Endothelial cell of umbilical vein (primary cell): ENCODE data around the gene HIRA. TPM values are rescaled to one million over a fixed set of nuclear protein-coding genes. Genes with fewer than 3 reads are reported as not detected.

Experiments used
- BruUV-seq: library from RNA; stranded (reverse); fragments of 400-500 nt; replicated peaks from 2 replicates; lab custom pipeline; 2021; lab: Mats Ljungman, UMichigan
- CTCF ChIA-PET: fragments of 300-600, 350-600 bp; sonication (Branson Sonifier 250); formaldehyde crosslinking; loops from one replicate; lab custom pipeline; 2021; ENCODE audit warnings: antibody characterized with exemption, inconsistent platforms; lab: Charles Lee
- POLR2A ChIA-PET: fragments of 300-600, 350-600 bp; sonication (Branson Sonifier 250); formaldehyde crosslinking; loops from one replicate; lab custom pipeline; 2021; ENCODE audit warnings: antibody characterized with exemption, inconsistent platforms; lab: Charles Lee
- DNase-seq: peaks from one replicate; pipeline ENCODE4 v3.0.0-alpha.2; 2011; ENCODE audit warnings: low read depth, low spot score
- FAIRE-seq: peaks from 2 replicates; lab custom pipeline; 2011; peaks lifted over from hg19 to GRCh38; lab: Jason Lieb, UNC
- H2AFZ ChIP-seq: 2 replicates; pipeline ENCODE4 v1.6.0; 2012; ENCODE audit warnings: low read depth, low read length, control low read depth, inconsistent platforms
- H3K27ac ChIP-seq: 2 replicates; pipeline ENCODE4 v1.5.1; 2011; ENCODE audit warnings: low read depth, mild to moderate bottlenecking, control low read depth, low read length, moderate library complexity; ENCODE audit not compliant: insufficient read depth
- H3K27me3 ChIP-seq, 2 experiments: 2 replicates each; pipeline versions ENCODE4 v1.6.0 to v1.6.1; 2011; ENCODE audit warnings: low read length in 2 of 2, mixed read lengths in 1 of 2; ENCODE audit not compliant: control insufficient read depth in 2 of 2, insufficient read depth in 2 of 2
- H3K36me3 ChIP-seq, 2 experiments: 2 replicates in 1 of 2; 3 replicates in 1 of 2; pipeline ENCODE4 v1.5.1; 2011; ENCODE audit warnings: low read length in 2 of 2, mild to moderate bottlenecking in 1 of 2, moderate library complexity in 1 of 2; ENCODE audit not compliant: control insufficient read depth in 2 of 2, insufficient read depth in 2 of 2; ENCODE audit errors: extremely low read depth in 1 of 2
- H3K4me1 ChIP-seq: 3 replicates; pipeline ENCODE4 v1.5.1; 2011; ENCODE audit warnings: mild to moderate bottlenecking, low read length; ENCODE audit not compliant: control insufficient read depth, insufficient read depth; ENCODE audit errors: extremely low read depth
- H3K4me2 ChIP-seq: 2 replicates; pipeline ENCODE4 v1.6.1; 2011; ENCODE audit warnings: low read length, control low read depth, mixed read lengths; ENCODE audit not compliant: insufficient read depth
- H3K4me3 ChIP-seq, 3 experiments: fragments of 200-600 bp in 1 of 3; sonication (generic), shearing (Covaris generic) in 1 of 3; replicated peaks in 1 of 3; 2 replicates each; pipeline ENCODE4 v1.5.1; 2011 to 2016; ENCODE audit warnings: control low read depth in 3 of 3, low read length in 3 of 3, mild to moderate bottlenecking in 2 of 3, inconsistent platforms in 1 of 3, low read depth in 1 of 3, moderate library complexity in 1 of 3; ENCODE audit not compliant: insufficient read depth in 1 of 3
- H3K79me2 ChIP-seq: 2 replicates; pipeline ENCODE4 v1.6.0; 2012; ENCODE audit warnings: low read length, inconsistent platforms; ENCODE audit not compliant: control insufficient read depth, insufficient read depth
- H3K9ac ChIP-seq: replicated peaks from 2 replicates; pipeline ENCODE3; 2011; ENCODE audit warnings: low read length, control low read depth; ENCODE audit not compliant: insufficient read depth; ENCODE audit errors: extremely low read depth
- H3K9me1 ChIP-seq: replicated peaks from 3 replicates; pipeline ENCODE4 v1.6.0; 2011; ENCODE audit warnings: mild to moderate bottlenecking, low read length; ENCODE audit not compliant: control insufficient read depth, insufficient read depth; ENCODE audit errors: extremely low read depth
- H3K9me3 ChIP-seq: replicated peaks from 2 replicates; pipeline ENCODE4 v1.5.1; 2012; ENCODE audit warnings: low read length, inconsistent platforms; ENCODE audit not compliant: control insufficient read depth, insufficient read depth
- H4K20me1 ChIP-seq: replicated peaks from 2 replicates; pipeline ENCODE3; 2011; ENCODE audit warnings: mild to moderate bottlenecking, low read length; ENCODE audit not compliant: control insufficient read depth, insufficient read depth; ENCODE audit errors: extremely low read depth
- CTCF ChIP-seq, 2 donors: IDR thresholded peaks; 1 replicate in 1 of 2; 2 replicates in 1 of 2; pipeline ENCODE4 v1.5.1; 2011; ENCODE audit warnings: low read length in 2 of 2, mild to moderate bottlenecking in 2 of 2, moderate library complexity in 2 of 2, control low read depth in 1 of 2, inconsistent platforms in 1 of 2, low read depth in 1 of 2; ENCODE audit not compliant: insufficient read depth in 1 of 2; ENCODE audit errors: extremely low read depth in 1 of 2
- EZH2 ChIP-seq: IDR thresholded peaks from 2 replicates; pipeline ENCODE4 v1.6.1; 2012; ENCODE audit warnings: borderline replicate concordance, low read depth, mild to moderate bottlenecking, moderate library complexity, low read length, inconsistent platforms; ENCODE audit not compliant: severe bottlenecking
- FOS ChIP-seq: IDR thresholded peaks from 2 replicates; pipeline ENCODE4 v1.6.1; 2011; ENCODE audit warnings: mild to moderate bottlenecking, low read length, moderate library complexity, borderline replicate concordance; ENCODE audit not compliant: insufficient read depth
- GATA2 ChIP-seq: IDR thresholded peaks from 2 replicates; pipeline ENCODE4 v1.7.0; 2011; ENCODE audit warnings: low read depth, mild to moderate bottlenecking, moderate library complexity, mixed read lengths, low read length; ENCODE audit not compliant: insufficient read length, insufficient read depth
- JUN ChIP-seq: IDR thresholded peaks from 2 replicates; pipeline ENCODE4 v1.6.1; 2011; ENCODE audit warnings: borderline replicate concordance, low read depth; ENCODE audit not compliant: insufficient read length, insufficient read depth
- MAX ChIP-seq: IDR thresholded peaks from 2 replicates; pipeline ENCODE4 v1.6.1; 2011; ENCODE audit not compliant: insufficient read depth, insufficient read length
- MYC ChIP-seq: IDR thresholded peaks from one replicate; pipeline ENCODE4 v1.6.1; 2011; ENCODE audit warnings: mild to moderate bottlenecking, low read depth, low read length
- POLR2A ChIP-seq: IDR thresholded peaks from 2 replicates; pipeline ENCODE4 v1.6.1; 2012; ENCODE audit warnings: low read depth, mild to moderate bottlenecking, control low read depth, low read length
- POLR2AphosphoS5 ChIP-seq: IDR thresholded peaks from 2 replicates; pipeline ENCODE4 v1.6.1; 2012; ENCODE audit warnings: low read depth, mild to moderate bottlenecking, control low read depth, low read length, moderate library complexity; ENCODE audit not compliant: insufficient read depth
- dilution Hi-C: fragments of 300-500 bp; cut with MboI; formaldehyde crosslinking; loops from one replicate; pipeline ENCODE4 v1.15.0; 2019; ENCODE audit warnings: low sequenced_read_pairs; ENCODE audit not compliant: extremely low pct_ligation_motif_present
- intact Hi-C: fragments of 100-400 bp; cut with micrococcal nuclease; formaldehyde crosslinking; loops from one replicate; pipeline ENCODE4 v1.10.0; 2022
- polyA plus RNA-seq, 4 experiments: library from polyadenylated mRNA; depleted of rRNA in 3 of 4; stranded (reverse) in 3 of 4; unstranded in 1 of 4; fragments of >200 nt; gene quantifications; 2 replicates each; pipeline versions ENCODE4 v1.2.1 to v1.2.3, GENCODE V29; 2011 to 2012; ENCODE audit warnings: missing spikeins in 1 of 4
- total RNA-seq: library from RNA; stranded (reverse); gene quantifications from 2 replicates; pipeline ENCODE4 v1.2.3, GENCODE V29; 2021

HIRA gene
- total and polyA plus RNA-seq, 2 donors (not counting 3 experiments of a cell fraction or from before 2014, with no cell fraction given): 17.3 to 27.7 TPM

- Histone ChIP-seq H2AFZ (no peak overlapping the region), H3K79me2 (no peaks in the 10 kb centered on the region), H3K9me3 (no peaks in the 10 kb centered on the region), H3K36me3 (peaks cover 16 to 57% of the 10 kb centered on the region in 2 experiments), H3K27ac (no peak overlapping the region), H4K20me1 (no peaks in the 10 kb centered on the region), H3K9ac (no peak overlapping the region), H3K9me1 (no peaks in the 10 kb centered on the region), H3K4me3 (no peak overlapping the region), H3K4me1 (peaks cover 12% of the 10 kb centered on the region), H3K4me2 (no peak overlapping the region), H3K27me3 (no peaks in the 10 kb centered on the region)
- dilution Hi-C loops (no loop called here), intact Hi-C loops (no loop called here)
- ChIA-PET CTCF (interaction anchor here (1.1 kb wide), 1 partner anchor 175 kb away, joined by 5 read pairs; no protein-coding TSS in a partner anchor), POLR2A (no interaction called here)
- TF ChIP-seq POLR2AphosphoS5: no peak
- no peak for TF ChIP-seq FOS
- no peak for TF ChIP-seq POLR2A
- TF ChIP-seq JUN: no peak
- no peak for TF ChIP-seq GATA2
- TF ChIP-seq CTCF (IDR thresholded peaks at IDR 0.05; ENCODE audit: extremely low read depth in 1 of 2, insufficient read depth in 1 of 2, low read depth in 1 of 2, low read length in 2 of 2): no peak
- TF ChIP-seq MAX: no peak
- no peak for TF ChIP-seq EZH2
- no peak for TF ChIP-seq MYC
- FAIRE-seq (no peak), DNase-seq (no peak)
- BruUV-seq: no TSS peak
Observed at GRCh38 chr22:19454156-19454555, 22.6 kb upstream of the HIRA start.
